NCI-H1417 (cell line): Measurements from ENCODE around the gene LRRC36.

ENCODE experiments used
- DNase-seq, 3 experiments: peaks; one replicate each; lab custom pipeline; 2025; lab: John Stamatoyannopoulos, UW

The LRRC36 gene

DNA sequence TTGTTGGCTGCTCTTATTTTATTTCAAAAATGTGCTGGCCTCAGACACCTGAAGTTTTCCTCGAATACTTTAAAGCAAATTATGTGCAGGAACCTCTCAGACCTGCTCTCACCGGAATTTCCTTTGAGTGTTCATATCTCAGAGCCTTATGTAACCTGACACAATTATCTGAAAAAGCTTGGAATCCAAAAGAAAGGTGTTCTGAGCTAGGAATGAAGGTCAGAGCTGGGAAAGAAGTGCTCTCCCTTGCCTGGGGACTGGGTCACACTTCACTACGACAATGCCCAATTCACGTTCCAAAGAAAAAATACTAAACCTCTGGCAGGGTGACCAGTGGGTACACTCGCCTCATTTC lies 97.6 kb downstream of the LRRC36 start:
- no peak for DNase-seq

DNA sequence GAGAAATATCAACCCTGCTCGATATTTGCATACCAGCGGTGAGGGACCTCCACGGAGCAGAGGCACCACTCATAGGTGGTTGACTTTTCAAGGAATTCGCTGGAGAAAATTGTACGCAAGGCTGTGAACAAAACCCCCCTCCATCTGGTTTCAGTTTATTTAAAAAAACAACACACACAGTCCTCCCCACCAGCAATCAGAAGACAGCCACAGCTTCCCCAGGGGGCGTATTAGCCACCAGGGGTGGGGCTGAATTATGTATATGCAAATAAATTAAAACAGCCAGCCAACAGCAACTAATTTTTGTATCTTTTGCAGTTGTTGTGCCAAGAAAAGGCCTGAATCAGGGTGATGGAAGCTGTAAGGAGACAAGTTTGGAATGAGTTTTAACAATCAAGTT lies 98.4 kb downstream of the LRRC36 start:
- DNase-seq = no peak

DNA sequence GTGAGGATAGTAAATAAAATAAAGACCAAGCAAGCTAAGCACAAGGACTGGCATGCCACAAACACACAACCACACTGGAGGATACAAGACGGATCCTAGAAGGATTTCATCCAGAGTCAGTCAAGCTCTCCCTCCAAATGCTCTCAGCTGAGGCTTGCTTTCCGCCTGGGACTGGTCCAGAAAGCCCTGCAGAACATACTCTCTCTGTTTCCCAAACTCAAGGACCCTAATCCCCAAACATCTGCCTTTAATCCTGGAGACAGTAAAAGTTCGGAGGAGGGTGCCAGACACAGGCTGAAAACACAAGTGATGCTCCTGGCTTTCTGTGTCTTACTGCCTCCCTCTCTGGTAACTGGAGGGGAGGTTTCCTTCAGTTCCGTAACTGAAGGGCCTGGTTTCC lies 99.0 kb downstream of the LRRC36 start:
- DNase-seq = no peak

DNA sequence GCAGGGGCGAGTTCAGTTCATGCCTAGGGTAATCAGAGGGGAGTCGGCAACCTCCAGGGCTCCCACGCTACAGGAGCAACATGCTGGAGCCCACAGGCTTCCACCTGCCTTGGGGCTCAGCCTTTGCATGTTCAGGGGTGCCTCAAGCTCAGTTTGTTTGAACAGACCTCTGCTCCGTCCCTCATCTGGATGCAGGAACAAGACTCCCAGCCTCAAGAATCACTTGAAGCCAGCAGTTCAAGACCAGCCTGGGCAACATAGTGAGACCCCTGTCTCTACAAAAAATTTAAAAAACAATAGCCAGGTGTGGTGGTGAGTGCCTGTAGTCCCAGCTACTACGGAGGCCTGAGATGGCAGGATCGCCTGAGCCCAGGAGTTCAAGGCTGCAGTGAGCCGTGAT lies 99.4 kb downstream of the LRRC36 start:
- no peak for DNase-seq

DNA sequence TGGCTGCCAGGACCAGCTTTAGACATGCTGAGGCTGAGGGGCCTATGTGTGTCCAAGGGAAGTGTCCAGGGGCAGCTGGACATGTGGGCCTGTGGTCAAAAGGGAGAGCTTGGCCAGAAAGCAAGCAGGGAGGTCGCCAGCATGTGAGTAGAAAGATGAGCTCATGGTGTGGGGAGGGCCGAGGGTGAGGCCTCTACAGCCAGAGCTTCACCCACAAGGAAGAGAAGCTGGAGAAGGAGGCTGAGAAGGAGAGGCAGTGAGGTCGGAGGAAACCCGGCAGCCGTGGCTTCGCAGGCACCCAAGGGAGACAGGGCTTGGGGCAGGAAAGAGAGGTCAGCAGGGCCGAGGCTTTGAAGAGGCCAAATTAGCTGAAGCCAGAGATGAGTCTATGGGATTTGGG lies 100.3 kb downstream of the LRRC36 start:
- DNase-seq = no peak

DNA sequence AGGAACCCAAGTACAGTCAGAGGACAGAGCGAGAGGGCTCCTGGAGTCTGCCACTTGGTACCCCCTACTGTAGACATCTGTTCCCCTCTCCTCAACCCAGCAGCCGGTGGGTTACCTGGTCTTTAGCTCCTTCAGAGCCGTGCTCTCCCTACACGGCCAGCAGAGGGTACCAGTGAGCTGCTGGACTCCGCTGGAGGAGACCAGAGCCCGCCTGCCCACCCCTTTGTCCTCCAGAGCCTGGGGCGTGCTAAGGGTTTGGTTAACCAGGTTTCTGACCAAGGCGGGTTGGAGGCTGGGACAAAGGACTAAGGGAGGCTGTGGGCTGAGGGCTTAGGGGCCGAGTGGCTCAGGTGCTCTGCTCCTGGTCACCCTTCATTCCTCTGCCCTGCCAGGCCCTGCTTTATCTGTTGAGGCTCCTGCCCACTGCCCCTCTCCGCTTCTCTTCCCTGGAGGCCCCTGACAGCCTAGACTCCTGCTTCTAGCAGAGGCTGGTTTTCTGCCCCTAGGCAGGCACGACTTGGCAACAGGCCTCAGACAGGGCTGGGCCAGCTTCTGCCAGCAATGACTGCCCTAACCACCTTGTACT lies 101.6 kb downstream of the LRRC36 start:
- DNase-seq = peak; percentile 42 to 77 (median 57)

DNA sequence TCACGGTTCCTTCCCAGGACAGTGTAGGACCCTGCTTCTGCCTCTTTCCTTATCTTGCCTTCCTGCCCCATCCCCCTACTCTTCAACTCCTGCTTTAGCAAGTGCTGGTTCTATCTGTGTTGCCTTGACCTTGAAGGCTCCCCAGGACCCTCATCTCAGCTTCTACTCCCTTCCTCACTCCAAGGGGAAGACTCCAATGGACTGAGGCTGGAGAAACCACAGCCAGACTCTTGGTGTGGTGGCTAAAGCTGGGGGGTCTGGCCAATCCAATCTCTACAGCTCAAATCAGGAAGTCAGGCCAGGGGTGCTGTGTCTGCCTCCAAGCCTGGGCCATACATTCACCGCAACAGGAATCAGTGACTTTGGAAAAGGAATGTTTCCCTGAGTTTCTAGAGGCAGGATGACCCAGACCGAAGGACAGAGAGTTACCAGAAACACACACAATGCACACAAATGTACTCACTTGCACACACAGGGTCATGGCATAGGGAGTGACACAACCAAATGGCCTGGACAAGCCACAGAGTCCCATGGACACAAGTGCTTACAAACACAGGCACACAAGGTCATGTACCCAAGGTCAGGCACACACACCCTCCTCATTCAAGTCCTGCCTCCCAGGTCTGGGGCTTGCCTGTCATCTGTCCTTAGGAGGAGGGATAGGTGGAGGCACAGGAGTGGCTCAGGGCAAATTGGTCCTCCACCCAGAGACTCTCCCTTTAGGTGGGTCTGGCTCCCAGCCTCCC lies 102.6 kb downstream of the LRRC36 start:
- DNase-seq = peak in 1 of 3 experiments; percentile 9

DNA sequence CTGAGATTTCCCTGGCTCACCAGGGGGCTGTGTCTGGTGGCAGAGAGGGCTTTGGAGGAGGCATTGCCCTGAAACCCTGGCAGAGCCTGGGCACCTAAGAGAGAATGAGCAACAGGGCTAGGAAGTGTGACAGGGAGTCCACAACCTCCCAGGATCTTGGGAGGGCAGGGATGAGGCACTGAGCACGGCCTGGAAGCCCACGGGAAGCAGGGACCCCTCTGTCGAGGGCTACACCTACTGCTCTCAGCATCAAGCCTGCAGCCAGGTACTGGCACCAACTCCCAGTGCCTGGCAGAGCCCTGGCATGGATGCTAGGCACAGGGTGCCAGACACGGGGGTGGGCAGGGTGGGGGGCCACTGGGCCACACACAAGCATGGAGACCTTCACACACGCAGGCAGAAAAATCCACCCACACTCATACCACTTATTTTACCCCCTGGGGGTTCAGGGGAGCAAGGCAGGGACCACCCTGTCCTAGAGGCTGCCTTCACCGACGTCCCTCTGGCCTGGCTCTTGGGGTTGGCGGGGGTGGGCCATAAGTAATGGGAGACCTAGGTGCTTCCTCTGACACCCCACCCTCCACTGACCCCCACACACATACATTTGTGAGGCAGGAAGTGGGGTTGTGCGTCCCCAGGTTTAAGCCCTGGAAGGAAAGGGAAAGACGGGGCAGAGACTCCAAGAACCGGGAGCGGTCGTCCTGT lies 103.3 kb downstream of the LRRC36 start:
- DNase-seq = no peak

DNA sequence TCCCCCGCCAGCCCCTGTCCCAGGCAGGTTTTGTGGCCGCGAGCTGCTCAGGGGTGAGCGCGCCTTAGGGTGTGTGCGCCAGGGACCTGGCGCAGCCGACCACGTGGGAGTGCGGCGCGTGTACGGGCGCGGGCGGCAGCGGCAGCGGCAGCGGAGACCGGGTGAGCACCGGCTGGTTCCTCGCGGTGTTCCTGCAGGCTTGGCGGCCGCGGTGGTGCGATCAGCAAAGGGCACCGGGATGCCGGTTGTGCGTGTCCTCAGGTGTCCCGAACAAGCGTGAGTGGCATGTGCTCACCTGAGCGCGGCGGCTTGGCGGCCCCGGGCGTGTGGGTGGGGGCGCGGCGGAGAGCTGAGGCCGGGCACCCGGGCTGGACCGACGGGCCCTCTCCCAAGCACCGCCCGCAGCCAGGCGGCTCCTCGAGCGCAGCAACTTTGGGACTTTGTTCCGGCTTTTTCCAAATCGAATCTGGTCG lies 103.9 kb downstream of the LRRC36 start:
- peak in 2 of 3 experiments; percentile 73 to 80 for DNase-seq

DNA sequence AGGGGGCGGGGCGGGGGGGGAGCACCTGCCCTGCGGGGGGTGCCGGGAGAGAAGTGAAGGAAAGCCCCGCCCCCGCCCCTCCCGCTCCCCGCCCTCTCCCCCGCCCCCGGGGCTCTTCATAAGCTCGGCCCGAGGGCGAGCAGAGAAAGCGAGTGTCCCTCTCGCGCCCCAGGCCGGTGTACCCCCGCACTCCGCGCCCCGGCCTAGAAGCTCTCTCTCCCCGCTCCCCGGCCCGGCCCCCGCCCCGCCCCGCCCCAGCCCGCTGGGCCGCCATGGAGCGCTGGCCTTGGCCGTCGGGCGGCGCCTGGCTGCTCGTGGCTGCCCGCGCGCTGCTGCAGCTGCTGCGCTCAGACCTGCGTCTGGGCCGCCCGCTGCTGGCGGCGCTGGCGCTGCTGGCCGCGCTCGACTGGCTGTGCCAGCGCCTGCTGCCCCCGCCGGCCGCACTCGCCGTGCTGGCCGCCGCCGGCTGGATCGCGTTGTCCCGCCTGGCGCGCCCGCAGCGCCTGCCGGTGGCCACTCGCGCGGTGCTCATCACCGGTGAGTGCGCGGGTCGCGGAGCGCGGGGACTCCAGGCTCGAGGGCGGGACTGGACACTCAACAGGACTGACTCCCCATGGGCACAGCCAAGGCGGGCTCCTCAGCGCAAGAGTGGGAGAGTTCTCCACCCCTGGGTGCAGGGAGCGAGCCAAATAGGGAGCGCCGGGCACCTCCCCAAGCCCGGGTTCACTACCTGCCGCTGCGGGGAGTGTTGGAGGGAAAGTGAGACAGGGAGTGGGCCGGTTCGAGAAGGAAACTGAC lies 104.6 kb downstream of the LRRC36 start, which contains the start of gene HSD11B2:
TSS of gene HSD11B2 (plus strand) at position 145 of the 798 bp plus-strand sequence. CDS start at position 273, 128 bp downstream.
- peak; percentile 59 to 84 (median 82) for DNase-seq

DNA sequence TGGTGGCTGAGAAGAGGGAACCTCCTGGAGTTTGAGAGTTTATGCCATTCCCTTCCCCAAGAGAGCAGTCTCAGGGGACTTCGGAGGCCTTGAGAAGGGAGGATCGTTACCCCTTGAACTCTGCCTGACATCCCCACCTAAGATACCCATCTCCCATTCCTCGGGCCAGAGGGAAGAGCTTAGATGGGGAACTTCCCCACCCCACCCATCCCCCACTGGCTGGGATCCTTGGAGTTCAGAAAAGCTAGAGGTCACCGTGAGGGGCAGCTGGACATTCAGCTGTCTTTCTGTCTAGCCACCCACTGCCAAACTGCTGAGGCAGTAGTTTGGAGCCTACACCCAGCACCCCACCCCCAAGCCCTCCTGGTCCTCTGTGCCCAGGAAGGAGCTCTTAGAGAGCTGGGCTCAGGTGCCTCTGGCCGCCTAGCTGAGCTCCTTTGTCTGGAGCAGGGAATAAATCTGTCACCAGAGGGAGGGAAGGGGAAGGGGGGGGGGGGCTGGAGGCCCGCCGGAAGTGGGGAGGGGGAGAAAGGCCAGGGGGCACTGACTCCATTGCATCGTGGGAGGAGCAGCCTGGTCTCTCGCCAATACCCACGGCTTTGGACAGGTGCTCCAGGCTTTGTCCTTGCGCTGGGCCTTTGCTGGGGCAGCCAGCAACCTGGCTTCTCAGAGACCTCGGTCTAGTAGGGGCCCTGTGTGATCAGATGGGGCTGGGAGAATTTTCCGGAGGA lies 105.3 kb downstream of the LRRC36 start:
- DNase-seq = peak in 2 of 3 experiments; percentile 73 to 78

DNA sequence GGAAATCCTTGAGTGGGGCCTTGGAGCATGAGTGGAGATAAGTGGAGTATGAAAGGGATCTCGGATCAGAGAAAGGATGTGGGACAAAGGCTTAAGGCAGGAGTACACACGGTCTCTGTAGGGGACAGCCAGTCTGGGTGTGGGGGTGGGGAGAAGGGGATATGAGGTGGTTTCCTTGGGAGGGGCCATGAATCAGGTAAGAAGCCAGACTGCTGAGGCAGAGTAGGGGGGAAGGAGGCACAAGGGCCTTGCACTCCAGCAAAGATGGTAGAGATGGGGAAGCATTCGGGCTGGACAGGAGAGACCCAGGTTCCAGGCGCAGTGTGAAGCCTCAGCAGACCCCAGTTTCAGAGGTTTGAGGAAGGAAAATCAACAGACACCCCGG lies 105.9 kb downstream of the LRRC36 start:
- no peak for DNase-seq

DNA sequence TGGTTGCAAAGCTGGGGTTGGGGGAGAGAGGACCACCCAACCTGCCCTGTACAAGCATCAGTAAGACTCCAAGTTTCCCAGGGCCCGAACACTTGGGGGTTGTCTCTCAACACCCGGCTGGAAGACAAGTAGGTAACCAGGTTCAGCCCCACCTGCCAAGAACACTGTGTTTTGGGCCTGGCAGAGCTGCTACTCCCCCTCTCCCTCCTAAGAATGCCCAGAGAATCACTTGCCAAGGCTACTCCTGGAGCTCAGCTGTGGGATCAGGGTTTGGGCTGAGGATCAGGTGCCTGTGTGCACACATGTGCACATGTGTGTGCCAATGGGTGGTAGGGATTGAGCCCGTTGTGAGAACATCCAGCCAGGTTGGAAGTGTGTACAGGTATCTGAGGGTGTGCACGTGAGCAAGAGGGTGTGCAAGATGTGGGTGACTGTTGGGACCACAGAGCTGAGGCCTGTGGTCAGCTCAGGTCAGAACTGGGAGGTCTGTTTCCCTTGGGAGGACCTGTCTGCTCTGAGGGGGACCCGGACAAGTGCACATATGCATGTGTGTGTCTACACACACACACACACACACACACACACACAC lies 106.6 kb downstream of the LRRC36 start:
- no peak for DNase-seq
